Adrenal gland (tissue), 12 donors: ENCODE measurements around the gene ANTXR1. TPM values are rescaled to one million over a fixed set of nuclear protein-coding genes. Genes with fewer than 3 reads are reported as not detected.

Experiments used
- DNase-seq, 7 donors: peaks; one replicate each; pipeline ENCODE4 v3.0.0-alpha.2; 2019 to 2020
- H3K27ac ChIP-seq, 5 donors: fragments of 200-600 bp; sonication (generic) in 4 of 5; 1 replicate in 3 of 5; 2 replicates in 2 of 5; pipeline versions ENCODE4 v1.5.1 to v1.8.0; 2016 to 2020; ENCODE audit warnings: mild to moderate bottlenecking in 1 of 5
- H3K27me3 ChIP-seq: fragments of 200-600 bp; 2 replicates; pipeline ENCODE4 v1.8.0; 2021
- H3K36me3 ChIP-seq, 2 donors: fragments of 200-600 bp; replicated peaks in 1 of 2; 1 replicate in 1 of 2; 2 replicates in 1 of 2; pipeline versions ENCODE4 v1.5.1 to v1.8.0; 2018 to 2022
- H3K4me1 ChIP-seq, 2 donors: fragments of 200-600 bp; replicated peaks in 1 of 2; 1 replicate in 1 of 2; 2 replicates in 1 of 2; pipeline versions ENCODE4 v1.5.1 to v1.8.0; 2018 to 2021
- H3K4me3 ChIP-seq, 4 donors: fragments of 200-600 bp; sonication (generic) in 3 of 4; one replicate each; pipeline ENCODE4 v1.5.1; 2016 to 2018
- H3K9me3 ChIP-seq, 3 donors: fragments of 200-600 bp; sonication (generic) in 1 of 3; replicated peaks in 1 of 3; 1 replicate in 2 of 3; 2 replicates in 1 of 3; pipeline versions ENCODE4 v1.5.1 to v1.8.0; 2016 to 2021
- CTCF ChIP-seq, 6 experiments: fragments of 450-650 bp in 4 of 6; fragments of 200-600 bp in 2 of 6; sonication (generic) in 1 of 6; IDR thresholded peaks; 1 replicate in 5 of 6; 2 replicates in 1 of 6; pipeline versions ENCODE4 v1.5.1 to v1.8.0; 2016 to 2021; ENCODE audit warnings: antibody characterized with exemption in 6 of 6, mild to moderate bottlenecking in 2 of 6, moderate library complexity in 1 of 6
- POLR2A ChIP-seq, 2 donors: fragments of 450-650 bp; IDR thresholded peaks; one replicate each; pipeline ENCODE4 v1.6.1; 2017; ENCODE audit warnings: antibody characterized with exemption in 2 of 2, mild to moderate bottlenecking in 2 of 2, moderate library complexity in 1 of 2
- WGBS, 4 donors: extraction: QIAGEN DNeasy Blood & Tissue Kit in 2 of 4; methylation state at CpG; one replicate each; pipeline versions ENCODE4 v1.1.5 to v1.1.7; 2013 to 2017; 5-methylcytosine and 5-hydroxymethylcytosine counted together
- intact Hi-C, 2 donors: fragments of 100-400 bp; cut with DNase I; formaldehyde crosslinking; loops; one replicate each; pipeline versions ENCODE4 v1.14.1 to v1.15.0; 2022 to 2023
- polyA plus RNA-seq, 3 donors: library from polyadenylated mRNA; stranded (reverse); fragments of 200-250 nt in 2 of 3; fragments of 350-450 nt in 1 of 3; fragmentation: Illumina TruSeq in 1 of 3; extraction: RNeasy Lipid Tissue Mini Kit (QIAGEN cat#74804) in 1 of 3; gene quantifications; one replicate each; pipeline ENCODE4 v1.2.3, GENCODE V29; 2013 to 2014
- total RNA-seq, 9 donors: library from RNA; depleted of rRNA in 4 of 9; stranded (reverse); fragments of >200 nt in 4 of 9; fragments of 120-200 nt in 1 of 9; fragmentation: NEBNext Ultra II Directional in 1 of 9; extraction: Animal tissue kit (Norgen Biotek cat#: 25700) in 1 of 9; gene quantifications; one replicate each; pipeline versions ENCODE4 v1.1.0 to v1.2.4, GENCODE V29; 2013 to 2023
- donor health status: healthy with polysubstance abuse.
- donor health status: Bipolar disorder and iron deficiency.
- donor health status: DM: yes; HTN: yes; CAD: no.
- donor health status: DM: no; HTN: no; CAD: no.
- donor health status: DM: no; HTN: no; CAD: no.
- donor health status: DM: yes; HTN: yes; CAD: no.

The ANTXR1 gene
- total and polyA plus RNA-seq, 12 donors: 19.0 to 386 (median 119) TPM

GRCh38 chr2:69007603-69008002 is 5.4 kb upstream of the ANTXR1 start:
- TF ChIP-seq POLR2A (IDR thresholded peaks at IDR 0.05) (no peak), CTCF (IDR thresholded peaks at IDR 0.05) (no peak)
- no peaks in the 10 kb centered on the region for H3K9me3 ChIP-seq
- H3K4me3 ChIP-seq: no peak overlapping the region
- peaks cover 0 to 5% of the 10 kb centered on the region in 2 donors for H3K4me1 ChIP-seq
- H3K27me3 ChIP-seq: no peaks in the 10 kb centered on the region
- no peak for DNase-seq
- no peak overlapping the region for H3K27ac ChIP-seq
- intact Hi-C loops: no loop called here
- H3K36me3 ChIP-seq: no peaks in the 10 kb centered on the region

DNA sequence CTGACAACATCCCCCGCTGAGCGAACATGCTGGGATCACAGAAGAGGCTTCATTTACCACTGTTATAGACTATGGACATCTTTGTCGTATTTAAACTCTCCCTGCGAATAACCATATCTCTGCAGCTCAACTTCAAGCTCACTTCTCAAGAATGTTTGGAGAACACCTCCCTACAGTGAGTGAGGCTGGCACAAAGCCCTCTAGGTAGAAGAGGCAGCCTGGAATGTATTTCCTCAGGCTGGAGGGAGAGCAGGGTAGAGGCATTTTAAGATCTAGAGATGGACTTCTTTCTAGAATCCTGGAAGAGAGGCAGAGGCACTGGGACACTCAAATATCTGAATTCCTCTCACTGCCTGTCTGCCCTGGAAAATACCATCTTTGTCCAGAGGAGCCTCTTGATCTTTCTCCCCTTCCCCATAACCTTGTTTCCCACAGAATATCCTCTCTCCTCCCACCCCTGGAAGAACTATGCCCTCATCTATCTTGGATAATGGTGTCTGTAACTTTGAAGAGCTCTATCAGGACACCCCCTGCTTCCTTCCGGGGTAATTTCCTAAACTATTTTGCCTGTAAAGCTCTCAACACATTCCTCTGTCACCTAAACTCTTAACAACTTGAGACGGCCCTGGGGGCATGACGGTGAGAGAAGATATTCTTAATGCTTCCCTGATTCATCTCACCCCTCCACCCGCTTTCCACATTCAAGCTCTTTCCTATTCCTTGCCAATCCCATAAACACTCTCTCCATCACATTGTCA is 2.4 kb upstream of the ANTXR1 start:
- 73 to 86% (median 80%) methylated on average over 8 of the region's 8 CpGs for WGBS, 4 donors
- Histone ChIP-seq H3K36me3 (no peaks in the 10 kb centered on the region), H3K9me3 (no peaks in the 10 kb centered on the region), H3K27me3 (no peaks in the 10 kb centered on the region), H3K4me3 (no peak overlapping the region), H3K4me1 (peaks cover 0 to 22% of the 10 kb centered on the region in 2 donors), H3K27ac (no peak overlapping the region)
- intact Hi-C loops: loop anchor here in 1 of 2 donors (5.0 to 10.0 kb wide), 2 partner anchors 66 to 297 kb away; no protein-coding TSS in a partner anchor
- no peak for DNase-seq
- no peak for TF ChIP-seq CTCF (IDR thresholded peaks at IDR 0.05)
- no peak for TF ChIP-seq POLR2A (IDR thresholded peaks at IDR 0.05)

- no peaks in the 10 kb centered on the region for H3K36me3 ChIP-seq
- no peak overlapping the region for H3K27ac ChIP-seq
- H3K4me3 ChIP-seq: no peak overlapping the region
- no peaks in the 10 kb centered on the region for H3K9me3 ChIP-seq
- WGBS, 4 donors: 71 to 86% (median 80%) methylated on average over 3 to 4 of the region's 4 CpGs
- no peak for DNase-seq
- no peak for TF ChIP-seq CTCF (IDR thresholded peaks at IDR 0.05)
- TF ChIP-seq POLR2A (IDR thresholded peaks at IDR 0.05): no peak
- no peaks in the 10 kb centered on the region for H3K27me3 ChIP-seq
- intact Hi-C loops: loop anchor here in 1 of 2 donors (5.0 to 10.0 kb wide), 2 partner anchors 67 to 296 kb away; no protein-coding TSS in a partner anchor
- H3K4me1 ChIP-seq: peaks cover 0 to 31% of the 10 kb centered on the region in 2 donors
These were observed 1.3 kb upstream of the ANTXR1 start for GRCh38 chr2:69011611-69012157.

DNA sequence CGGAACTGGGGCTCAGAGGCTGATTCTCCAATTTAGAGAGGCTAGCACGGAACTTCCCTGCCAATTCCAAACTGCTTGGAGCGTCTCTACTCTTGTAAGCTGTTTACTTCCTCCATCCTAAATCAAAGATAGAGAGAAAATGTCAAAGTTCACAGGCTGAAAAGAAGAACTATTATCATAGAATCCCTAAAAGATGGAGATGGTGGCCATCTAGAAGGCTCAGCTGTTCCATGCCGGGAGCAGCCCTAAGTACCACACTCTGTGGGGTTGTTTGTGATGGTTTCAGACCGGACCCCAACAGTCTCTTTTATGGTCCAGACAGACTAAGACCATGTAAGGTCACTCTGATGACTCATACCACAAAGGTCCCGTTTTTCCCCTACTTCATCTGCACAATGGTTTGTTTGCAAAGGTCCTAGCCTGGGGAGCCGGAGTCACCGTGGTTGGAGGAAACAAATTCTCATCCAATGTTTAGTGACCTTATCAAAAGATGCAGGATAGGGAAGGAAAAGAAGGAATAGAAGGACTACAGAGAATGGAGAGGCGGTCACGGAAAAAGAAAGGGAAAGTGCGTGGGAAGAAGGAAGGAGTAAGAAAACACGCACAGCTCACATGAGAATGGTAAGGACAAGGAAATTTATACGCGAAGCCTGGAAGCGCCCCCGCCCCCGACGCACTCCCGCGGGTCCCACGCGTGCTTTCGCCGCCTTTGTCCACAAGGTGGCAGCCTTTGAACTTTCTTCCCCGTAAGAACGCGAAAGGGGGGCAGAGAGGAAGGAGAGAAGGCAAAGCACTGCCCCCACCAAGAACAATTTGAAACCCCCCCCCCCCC is 453 bp upstream of the ANTXR1 start:
- 9 to 10% (median 10%) methylated on average over 27 of the region's 27 CpGs for WGBS, 4 donors
- Histone ChIP-seq H3K36me3 (no peaks in the 10 kb centered on the region), H3K27ac (peak overlapping the region in 2 of 5 donors; percentile 85 to 87), H3K9me3 (no peaks in the 10 kb centered on the region), H3K27me3 (no peaks in the 10 kb centered on the region), H3K4me3 (peak overlapping the region in 3 of 4 donors; percentile 69 to 84 (median 71)), H3K4me1 (peaks cover 0 to 40% of the 10 kb centered on the region in 2 donors)
- TF ChIP-seq POLR2A (IDR thresholded peaks at IDR 0.05): no peak
- peak; percentile 70 to 88 (median 78) for TF ChIP-seq CTCF (IDR thresholded peaks at IDR 0.05)
- DNase-seq: peak; percentile 67 to 86 (median 75)
- intact Hi-C loops: loop anchor here in 1 of 2 donors (5.0 to 10.0 kb wide), 2 partner anchors 68 to 295 kb away; no protein-coding TSS in a partner anchor
